Left kidney (tissue), 2 donors: ENCODE measurements around the gene SMCO2. TPM values are rescaled to one million over a fixed set of nuclear protein-coding genes. Genes with fewer than 3 reads are reported as not detected.
A peak's percentile ranks its signal among the peaks of the same experiment; 100 is the strongest.

Source experiments
- DNase-seq: peaks from one replicate; pipeline ENCODE4 v3.0.0-alpha.2; 2013
- polyA plus RNA-seq: library from polyadenylated mRNA; unstranded; fragments of 120-200 nt; gene quantifications from one replicate; pipeline ENCODE4 v1.2.1, GENCODE V29; 2013; ENCODE audit not compliant: insufficient read length

Gene SMCO2
- polyA plus RNA-seq, 1 donor, result 0.60 TPM

- no peak for DNase-seq
Measured at GRCh38 chr12:27499377-27499776, 52.8 kb downstream of the SMCO2 start.

GRCh38 chr12:27500546-27500945, 54.0 kb downstream of the SMCO2 start:
- DNase-seq, result no peak

- no peak for DNase-seq
Measured at GRCh38 chr12:27502021-27502435, 55.5 kb downstream of the SMCO2 start.

- DNase-seq, result no peak
Measured at GRCh38 chr12:27504507-27504906, 58.0 kb downstream of the SMCO2 start.

GRCh38 chr12:27505109-27505508, 58.6 kb downstream of the SMCO2 start:
- no peak for DNase-seq

GRCh38 chr12:27505761-27506160, 59.2 kb downstream of the SMCO2 start:
- DNase-seq, result no peak

- DNase-seq, result no peak
Measured at GRCh38 chr12:27506645-27507189, 60.2 kb downstream of the SMCO2 start.

GRCh38 chr12:27508736-27509431, 62.3 kb downstream of the SMCO2 start:
- DNase-seq, result no peak

- DNase-seq, result no peak
Measured at GRCh38 chr12:27511031-27511722, 64.6 kb downstream of the SMCO2 start.

- DNase-seq, result no peak
Measured at GRCh38 chr12:27511723-27512045, 65.1 kb downstream of the SMCO2 start.

GRCh38 chr12:27513155-27513824, 66.8 kb downstream of the SMCO2 start:
- DNase-seq, result no peak

GRCh38 chr12:27515671-27516070, 69.1 kb downstream of the SMCO2 start:
- DNase-seq, result peak; percentile 62

- DNase-seq, result no peak
Measured at GRCh38 chr12:27516625-27517024, 70.1 kb downstream of the SMCO2 start.

GRCh38 chr12:27517546-27517945, 71.0 kb downstream of the SMCO2 start:
- DNase-seq, result no peak

GRCh38 chr12:27517961-27518665, 71.6 kb downstream of the SMCO2 start:
- DNase-seq, result no peak

- no peak for DNase-seq
Measured at GRCh38 chr12:27521066-27521465, 74.5 kb downstream of the SMCO2 start.

GRCh38 chr12:27521981-27522380, 75.4 kb downstream of the SMCO2 start:
- no peak for DNase-seq

GRCh38 chr12:27523305-27523641, 76.7 kb downstream of the SMCO2 start:
- DNase-seq, result no peak

- DNase-seq, result peak; percentile 99
Measured at GRCh38 chr12:27523642-27524493, 77.3 kb downstream of the SMCO2 start, which contains the start of gene PPFIBP1. Gene PPFIBP1, plus strand, starts transcription at chr12:27524206. Its CDS starts 109,191 bp downstream, at chr12:27633397.

GRCh38 chr12:27524494-27524835, 77.9 kb downstream of the SMCO2 start:
- no peak for DNase-seq
